Measurements from ENCODE around the gene RAPGEF2.

RAPGEF2 gene

DNA sequence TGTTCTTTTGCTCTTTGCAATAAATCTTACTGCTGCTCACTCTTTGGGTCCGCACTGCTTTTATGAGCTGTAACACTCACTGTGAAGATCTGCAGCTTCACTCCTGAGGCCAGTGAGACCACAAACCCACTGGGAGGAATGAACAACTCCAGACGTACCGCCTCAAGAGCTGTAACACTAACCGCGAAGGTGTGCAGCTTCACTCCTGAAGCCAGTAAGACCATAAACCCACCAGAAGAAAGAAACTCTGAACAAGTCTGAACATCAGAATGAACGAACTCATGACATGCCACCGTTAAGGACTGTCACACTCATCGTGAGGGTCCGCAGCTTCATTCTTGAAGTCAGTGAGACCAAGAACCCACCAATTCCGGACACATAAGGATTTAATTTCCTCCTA is 276.2 kb downstream of the RAPGEF2 start:
- peak in 1 of 5 experiments; percentile 27 for DNase-seq

DNA sequence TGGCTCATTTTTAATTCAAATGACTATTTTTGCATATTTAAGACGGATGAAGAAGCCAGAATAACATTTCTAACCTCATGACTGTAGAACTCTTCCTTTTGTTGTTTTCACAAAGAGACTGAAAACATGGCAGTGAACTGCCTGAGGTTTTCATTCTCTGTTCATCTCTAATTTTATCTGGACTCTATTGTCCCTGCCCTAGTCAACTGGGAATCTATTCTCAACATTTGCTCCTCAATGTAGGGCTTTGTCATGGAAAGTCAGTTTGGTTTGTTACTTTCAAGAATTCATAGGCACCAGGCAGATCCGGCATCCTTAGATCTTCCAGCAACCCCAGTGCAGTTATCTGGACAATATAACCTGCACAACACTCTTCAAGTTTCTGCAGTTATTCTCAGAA is 277.0 kb downstream of the RAPGEF2 start:
- DNase-seq = no peak

DNA sequence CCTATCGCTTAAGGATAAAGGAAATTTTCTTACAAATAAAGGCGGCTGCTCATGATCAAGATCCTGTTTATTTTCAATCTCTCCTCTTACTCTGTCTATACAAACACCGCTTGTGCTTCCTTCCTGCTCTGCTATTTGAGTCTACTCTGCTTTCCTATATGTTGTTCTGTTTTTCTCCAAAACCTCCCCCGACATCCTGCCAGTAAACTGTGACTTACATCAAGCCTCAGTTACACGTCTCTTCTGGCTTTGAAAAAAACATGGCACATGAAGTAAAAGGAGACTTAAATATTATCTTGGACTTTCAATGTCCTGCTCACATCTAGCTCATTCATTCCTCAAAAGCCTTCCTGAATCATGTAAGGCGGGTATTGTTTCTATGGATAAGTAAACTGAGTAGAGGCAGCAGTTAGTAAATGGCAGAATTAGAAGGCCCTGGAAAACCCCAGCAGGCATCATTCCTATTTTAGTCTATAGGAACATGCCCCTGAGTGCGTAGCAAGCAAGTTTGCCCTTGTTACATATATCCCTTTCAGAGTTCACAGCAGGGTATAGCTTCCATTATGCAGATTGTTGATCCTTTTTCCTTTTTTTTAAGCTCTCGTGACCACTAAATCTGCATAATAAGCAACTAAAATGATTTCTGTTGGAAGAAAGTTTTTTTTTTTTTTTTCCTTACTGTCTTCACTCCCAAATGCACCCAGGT is 280.1 kb downstream of the RAPGEF2 start:
- peak in 1 of 5 experiments; percentile 40 for DNase-seq

GRCh38 chr4:159383562-159383931 is 280.7 kb downstream of the RAPGEF2 start:
- no peak for DNase-seq

DNA sequence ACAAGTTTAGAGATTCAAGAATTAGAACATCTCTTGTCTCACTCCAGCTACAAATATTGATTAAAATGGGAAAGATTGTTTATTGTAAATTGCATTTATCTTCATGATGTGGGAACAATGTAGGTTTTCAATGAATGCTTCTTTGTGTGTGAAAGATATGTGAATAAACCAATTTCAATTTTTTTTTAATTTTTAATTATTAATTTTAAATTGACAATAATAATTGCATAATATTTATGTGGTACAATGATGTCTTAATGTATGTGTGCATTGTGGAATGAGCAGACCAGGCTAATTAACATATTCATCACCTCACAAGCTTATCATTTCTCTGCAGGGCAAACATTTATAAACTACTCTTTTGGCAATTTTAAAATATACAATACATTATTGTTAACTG is 281.1 kb downstream of the RAPGEF2 start:
- no peak for DNase-seq

GRCh38 chr4:159384632-159385031 is 281.8 kb downstream of the RAPGEF2 start:
- no peak for DNase-seq

GRCh38 chr4:159386620-159387019 is 283.7 kb downstream of the RAPGEF2 start:
- DNase-seq = no peak

GRCh38 chr4:159389756-159390155 is 286.9 kb downstream of the RAPGEF2 start:
- no peak for DNase-seq

- DNase-seq = peak in 1 of 5 experiments; percentile 15
Observed at GRCh38 chr4:159390648-159391047, 287.8 kb downstream of the RAPGEF2 start.

- no peak for DNase-seq
Observed at GRCh38 chr4:159395693-159396092, 292.8 kb downstream of the RAPGEF2 start.

- no peak for DNase-seq
Observed at GRCh38 chr4:159396151-159396550, 293.3 kb downstream of the RAPGEF2 start.

DNA sequence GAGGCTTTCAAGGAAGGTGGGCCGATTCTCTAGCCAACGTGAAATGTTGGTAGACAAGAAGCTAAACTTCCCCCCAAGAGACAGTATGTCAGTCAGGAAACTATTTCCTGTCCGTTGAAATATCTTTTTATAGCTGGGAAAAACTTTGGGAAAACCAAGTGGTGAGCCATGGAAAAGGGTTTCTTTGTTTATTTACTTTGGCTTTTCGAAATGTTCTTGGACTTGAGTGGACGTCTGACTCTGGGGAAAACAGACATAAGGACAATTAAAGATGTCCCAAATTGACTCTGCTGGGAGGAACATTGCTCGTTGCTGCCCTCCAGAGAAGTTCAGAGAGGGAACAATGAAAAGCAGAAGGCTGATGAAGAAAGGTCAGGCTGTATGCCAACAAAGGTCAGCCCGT is 295.4 kb downstream of the RAPGEF2 start:
- no peak for DNase-seq

GRCh38 chr4:159400558-159401225 is 297.8 kb downstream of the RAPGEF2 start:
- no peak for DNase-seq

GRCh38 chr4:159401226-159401712 is 298.4 kb downstream of the RAPGEF2 start:
- no peak for DNase-seq

GRCh38 chr4:159401791-159402380 is 299.0 kb downstream of the RAPGEF2 start:
- no peak for DNase-seq

All from T-helper 2 cell (primary cell).